GM21390 (cell line): Measurements from ENCODE around the gene SLC23A3.

ENCODE experiments used
- ATAC-seq: cut with Tn5 transposase; IDR thresholded peaks from one replicate; pipeline ENCODE4 v1.9.1; 2021; ENCODE audit not compliant: unreplicated experiment

The SLC23A3 gene

DNA sequence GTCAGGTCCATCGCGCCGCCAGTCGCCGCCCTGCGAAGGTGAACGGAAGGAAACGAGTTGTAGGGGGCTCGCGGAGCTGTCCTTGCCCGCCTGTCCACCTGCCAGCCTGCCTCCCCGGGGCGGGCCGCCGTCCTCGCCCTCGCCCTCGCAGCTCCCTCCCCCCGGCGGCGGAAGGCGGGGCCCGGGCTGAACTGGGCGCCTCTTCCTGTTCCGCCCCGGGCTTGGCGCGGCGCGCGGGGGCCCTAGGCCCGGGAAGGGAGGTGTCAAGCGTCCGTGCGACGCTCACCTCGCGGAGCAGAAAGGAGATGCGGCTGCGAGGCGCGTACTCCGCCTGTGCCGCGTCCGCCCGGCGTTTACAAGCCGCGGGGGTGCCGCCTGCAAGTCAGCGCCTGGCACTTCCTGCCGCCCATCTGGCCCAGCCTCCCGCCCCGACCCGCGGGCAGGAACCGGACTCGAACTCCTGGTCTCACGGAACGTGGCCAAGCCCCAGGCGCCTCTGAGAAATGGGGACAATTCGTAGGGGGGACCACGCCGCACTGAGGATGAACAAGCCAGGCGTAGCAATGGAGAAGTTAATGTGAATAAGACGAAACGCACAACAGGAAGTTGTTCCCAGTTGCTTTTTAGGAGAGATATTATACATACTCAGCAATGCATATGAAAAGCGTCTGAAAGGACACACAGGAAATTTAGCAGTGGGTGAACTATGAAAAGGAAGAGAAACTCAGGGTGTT is 7.2 kb upstream of the SLC23A3 start, which contains the start of gene CNPPD1:
TSS of gene CNPPD1 (minus strand) at position 108 of the 734 bp plus-strand sequence. CDS start at position 11, 97 bp downstream.
- peak; percentile 68 for ATAC-seq

DNA sequence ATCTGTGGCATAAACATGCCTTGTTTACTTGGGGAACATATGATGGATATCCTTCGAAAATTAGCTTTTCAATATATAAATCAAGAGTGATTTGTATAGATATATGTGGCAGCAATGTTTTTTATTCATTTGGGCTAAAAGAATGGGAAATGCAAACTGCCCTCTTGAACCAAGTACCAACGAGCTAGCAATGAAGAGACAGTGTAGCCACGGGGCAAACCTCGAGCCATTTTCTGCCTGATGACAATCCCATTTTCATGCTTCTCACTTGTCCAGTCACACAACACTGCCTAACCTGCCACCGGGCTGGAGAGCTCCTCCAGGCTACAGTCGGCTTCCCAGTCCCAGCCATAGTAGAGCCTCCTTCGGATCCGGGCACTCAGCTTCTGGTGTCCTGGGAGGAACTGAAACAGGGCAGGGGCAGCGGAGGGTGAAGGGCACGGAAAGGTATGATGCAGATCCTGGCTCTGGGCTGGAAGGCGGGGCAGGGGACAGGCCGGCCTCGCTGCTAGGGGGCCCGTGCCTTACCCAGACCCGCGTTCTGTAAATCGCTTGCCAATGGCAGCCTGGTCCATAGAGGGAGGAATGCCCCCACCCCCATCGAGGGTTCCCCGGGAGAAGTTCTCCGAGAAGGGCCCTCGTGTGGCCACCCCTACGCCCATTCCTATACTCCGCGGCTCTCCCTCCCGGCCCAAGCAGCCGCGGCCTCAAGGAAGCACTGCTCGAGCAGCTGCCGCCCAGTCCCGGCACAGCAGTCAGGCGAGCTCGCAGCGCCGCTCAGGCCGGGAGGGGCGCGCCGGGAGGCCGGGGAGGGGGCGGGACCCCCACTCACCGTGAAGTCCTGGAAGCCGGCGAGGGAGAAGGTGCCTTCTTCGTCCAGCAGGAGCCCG is 6.3 kb upstream of the SLC23A3 start:
- ATAC-seq: peak; percentile 32

- ATAC-seq: no peak
These were observed 5.7 kb upstream of the SLC23A3 start for GRCh38 chr2:219175486-219175885.

DNA sequence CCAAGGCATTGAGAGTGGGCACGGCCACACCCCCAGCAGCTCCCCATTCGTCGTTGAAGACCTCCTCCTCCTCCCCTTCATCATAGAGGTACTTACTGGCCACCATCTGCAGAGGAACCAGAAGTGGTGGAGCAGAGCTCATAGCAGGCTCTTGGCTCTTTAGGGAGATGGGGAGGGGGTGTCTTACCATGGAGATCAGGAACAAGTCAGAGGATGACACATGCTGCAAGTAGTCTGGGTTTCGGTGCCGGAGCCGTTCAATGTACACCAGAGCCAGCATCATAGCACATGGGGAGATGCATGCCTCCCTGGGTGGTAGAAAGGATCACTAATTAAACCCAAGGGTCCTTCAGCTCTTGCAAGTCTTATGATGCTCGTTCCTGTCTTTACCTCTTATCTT is 5.0 kb upstream of the SLC23A3 start:
- ATAC-seq: no peak

- no peak for ATAC-seq
These were observed 4.3 kb upstream of the SLC23A3 start for GRCh38 chr2:219174146-219174545.

DNA sequence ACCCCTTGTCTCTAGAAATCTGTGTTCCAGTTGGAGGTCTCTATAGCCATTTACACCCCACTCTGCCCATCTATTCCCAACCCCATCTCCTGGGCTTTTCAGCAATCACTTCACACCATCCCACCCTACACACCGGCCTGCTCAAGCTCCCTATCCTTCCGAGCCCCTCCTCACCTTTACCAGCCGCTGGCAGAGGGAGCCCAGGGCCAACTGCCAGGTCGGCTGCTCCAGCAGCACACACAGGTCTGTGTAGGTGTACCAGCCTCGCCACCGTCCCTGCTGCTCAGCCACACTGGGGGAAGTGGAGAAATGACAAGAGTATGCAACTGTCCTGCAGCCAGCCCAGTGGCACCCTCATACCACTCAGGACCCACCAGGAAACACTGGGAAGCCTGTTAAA is 3.3 kb upstream of the SLC23A3 start:
- ATAC-seq: no peak

DNA sequence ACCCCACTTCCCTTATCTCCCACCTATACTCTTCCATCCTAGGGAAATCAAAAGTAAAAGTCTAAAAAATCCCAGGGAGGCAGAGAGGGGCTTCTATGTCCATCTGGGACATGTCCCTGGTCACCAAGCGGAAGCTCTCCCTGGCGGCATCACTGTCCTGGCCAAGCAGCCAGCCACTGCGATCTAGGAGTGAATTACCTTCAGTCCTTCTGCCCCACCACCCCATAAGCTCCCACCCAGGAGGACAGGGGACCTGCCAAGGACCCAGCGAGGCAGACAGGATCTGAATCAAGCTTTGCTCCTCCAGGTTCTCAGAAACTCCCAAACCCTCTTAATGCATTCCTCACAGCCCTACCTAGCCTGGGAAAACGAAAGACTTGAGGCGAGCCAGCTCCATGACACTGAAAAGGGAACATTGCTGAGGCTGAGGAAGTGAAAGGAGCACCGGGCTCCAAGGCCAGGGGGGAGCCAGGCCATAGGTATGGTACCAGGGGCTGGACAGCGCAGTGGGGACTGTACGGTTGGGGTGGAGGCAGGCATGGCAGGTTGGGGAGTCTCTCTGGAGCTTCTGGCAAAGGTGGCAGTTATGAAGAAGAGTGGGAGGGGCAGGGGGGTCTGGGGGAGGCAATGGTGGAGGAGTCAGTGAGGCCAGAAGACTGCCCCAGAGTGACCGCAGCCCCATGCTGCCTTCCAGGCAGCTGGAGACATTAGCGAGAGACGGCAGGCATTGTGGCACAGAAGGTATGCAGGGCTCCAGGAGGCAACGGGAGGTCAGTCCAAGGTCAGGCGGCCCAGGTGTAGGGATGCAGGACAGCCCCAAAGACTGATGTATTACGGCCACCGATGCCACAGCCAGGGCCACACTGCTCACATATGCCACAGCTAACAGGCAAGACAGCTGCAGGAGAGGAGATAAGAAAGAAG is 2.7 kb upstream of the SLC23A3 start:
- no peak for ATAC-seq

- no peak for ATAC-seq
These were observed 1.4 kb upstream of the SLC23A3 start for GRCh38 chr2:219171231-219171651.

GRCh38 chr2:219168932-219169331 is 897 bp downstream of the SLC23A3 start:
- no peak for ATAC-seq

DNA sequence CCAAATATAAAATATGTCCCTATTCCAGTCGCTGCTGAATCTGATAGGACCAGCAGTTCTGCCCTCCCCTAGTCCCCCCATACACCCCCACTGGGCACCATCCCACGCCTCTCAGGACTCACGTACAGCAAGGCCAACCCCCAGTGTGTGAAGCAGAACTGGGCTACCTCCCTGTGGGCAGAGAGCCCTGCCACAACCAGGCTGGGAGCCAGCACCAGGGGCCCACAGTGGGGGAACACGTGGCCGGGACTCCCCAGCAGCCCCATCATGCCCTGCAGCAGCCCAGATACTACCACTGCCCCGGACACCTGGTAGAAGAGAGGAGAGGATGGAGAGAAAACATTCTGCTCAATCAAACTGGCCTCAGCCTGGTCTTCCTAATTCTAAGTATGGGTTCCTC is 1.3 kb downstream of the SLC23A3 start:
- ATAC-seq: no peak

DNA sequence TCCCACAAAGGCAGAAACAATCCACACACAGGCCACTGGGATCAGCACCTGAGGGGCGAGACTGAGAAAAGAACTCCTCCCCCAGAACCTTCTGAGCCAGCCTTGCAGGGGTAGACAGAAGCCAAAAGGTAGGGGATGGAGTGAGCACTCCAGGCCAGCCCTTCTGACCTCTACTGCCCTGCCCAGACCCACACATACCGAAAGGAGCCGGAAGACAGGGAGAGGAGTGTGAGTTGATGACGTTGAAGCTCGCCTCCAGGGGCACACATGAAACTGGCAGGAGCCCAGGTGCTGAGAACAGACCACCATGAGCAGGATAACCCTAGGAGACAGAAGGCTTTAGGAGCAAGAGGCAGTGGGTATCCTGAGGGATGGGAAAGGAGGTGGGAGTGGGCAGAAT is 1.8 kb downstream of the SLC23A3 start:
- no peak for ATAC-seq

DNA sequence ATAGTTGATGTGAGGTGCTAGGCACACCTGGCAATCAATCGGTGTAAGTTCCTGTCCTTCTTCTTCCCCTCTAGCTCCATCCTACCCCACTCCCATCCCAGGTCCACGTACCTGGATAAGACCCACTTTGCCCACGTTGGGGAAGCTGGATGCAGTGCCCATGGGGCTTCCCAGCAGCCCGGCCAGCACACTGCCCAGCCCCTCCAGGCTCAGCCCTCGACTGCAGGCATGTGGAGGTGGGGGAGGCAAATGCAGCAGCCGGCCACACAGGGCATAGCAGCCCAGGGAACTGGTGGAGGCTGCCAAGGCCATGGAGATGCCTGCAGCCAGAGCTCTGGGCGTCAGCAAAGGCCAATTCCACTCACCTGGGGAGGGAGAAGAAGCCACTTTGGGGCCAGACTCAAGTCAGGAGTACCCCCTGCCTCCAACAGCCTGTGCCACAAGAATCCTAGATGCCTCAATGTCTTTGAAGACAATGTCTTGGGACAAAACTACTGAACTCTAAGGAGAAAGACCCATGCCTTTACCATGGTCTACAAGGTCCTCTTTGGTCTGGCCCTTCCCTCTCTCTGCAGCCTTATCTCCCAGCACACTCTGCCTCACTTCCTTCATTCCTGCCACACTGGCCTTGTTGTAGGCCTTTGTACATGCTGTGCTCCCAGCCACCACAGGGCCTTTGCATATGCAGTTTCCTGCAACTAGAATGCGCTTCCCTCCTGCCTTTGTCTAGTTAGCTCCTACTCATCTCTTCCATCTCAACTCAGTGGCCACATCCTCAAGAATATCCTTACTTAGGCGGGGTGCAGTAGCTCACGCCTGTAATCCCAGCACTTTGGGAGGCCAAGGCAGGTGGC is 4.5 kb downstream of the SLC23A3 start:
- no peak for ATAC-seq

DNA sequence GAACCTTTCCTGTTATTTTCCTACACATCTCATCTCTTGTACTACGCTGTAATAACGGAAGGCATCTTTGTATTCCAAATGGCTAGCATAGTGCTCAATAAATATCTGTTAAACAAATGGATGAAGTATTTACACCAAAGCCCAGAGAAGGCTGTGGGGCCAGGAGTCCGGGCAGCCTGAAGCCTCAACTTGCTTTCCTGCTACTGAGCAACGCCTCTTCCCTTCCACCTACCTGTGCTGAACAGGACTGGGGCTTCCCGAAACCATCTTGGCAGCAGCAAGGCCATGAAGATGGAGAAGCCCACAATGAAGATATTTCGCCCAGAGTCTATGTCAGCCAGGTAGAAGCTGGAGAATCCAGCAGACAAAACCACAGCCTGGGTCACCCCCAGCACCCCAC is 6.7 kb downstream of the SLC23A3 start:
- ATAC-seq: no peak

- no peak for ATAC-seq
These were observed 8.7 kb downstream of the SLC23A3 start for GRCh38 chr2:219161097-219161496.

DNA sequence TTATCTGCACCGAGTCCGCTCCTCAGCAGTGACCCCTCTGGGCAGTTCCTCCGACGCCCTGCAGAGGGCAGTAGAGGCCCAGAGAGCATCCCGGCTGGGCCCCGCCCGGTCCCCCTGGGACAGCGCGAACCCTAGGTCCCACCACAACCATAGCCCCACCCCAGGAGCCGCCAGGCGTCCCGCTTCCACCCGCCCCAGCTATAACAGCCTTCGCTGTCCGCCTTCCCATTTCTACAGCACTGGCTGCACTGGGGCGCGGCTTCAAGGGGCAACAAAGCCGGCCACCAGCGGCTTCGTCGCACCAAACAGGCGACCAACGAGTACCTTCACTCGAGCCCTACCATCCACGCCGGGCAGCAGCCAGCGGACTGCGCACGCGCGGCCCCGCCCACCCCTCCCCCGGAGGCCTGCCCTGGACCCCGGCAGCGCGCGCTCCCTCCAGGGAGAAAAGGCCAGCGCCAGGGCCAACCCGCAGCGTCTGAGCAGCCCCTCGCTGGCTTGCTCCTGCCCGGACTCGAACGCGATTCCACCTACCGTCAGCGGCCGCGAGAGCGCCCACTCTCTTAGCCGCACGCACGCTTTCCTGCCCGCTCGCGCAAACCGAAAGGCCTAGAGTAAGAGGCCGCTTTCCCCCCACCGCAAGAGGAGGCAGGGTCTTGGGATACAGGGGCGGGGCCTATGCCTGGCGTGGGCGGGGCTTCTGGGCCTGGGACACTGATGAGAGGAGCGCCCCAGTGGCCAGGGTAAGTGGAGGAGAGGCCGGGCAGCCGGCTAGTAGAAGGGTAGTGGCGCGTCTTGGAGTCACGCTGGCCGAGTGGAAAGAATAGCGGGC is 9.4 kb downstream of the SLC23A3 start, which contains the start of gene NHEJ1:
TSS of gene NHEJ1 (minus strand) at position 630 of the 832 bp plus-strand sequence. CDS start 2,453 bp downstream, outside the sequence.
- peak; percentile 84 for ATAC-seq

- ATAC-seq: peak; percentile 1
These were observed 10.1 kb downstream of the SLC23A3 start for GRCh38 chr2:219159771-219160185.

GRCh38 chr2:219158586-219158985 is 11.2 kb downstream of the SLC23A3 start:
- no peak for ATAC-seq

DNA sequence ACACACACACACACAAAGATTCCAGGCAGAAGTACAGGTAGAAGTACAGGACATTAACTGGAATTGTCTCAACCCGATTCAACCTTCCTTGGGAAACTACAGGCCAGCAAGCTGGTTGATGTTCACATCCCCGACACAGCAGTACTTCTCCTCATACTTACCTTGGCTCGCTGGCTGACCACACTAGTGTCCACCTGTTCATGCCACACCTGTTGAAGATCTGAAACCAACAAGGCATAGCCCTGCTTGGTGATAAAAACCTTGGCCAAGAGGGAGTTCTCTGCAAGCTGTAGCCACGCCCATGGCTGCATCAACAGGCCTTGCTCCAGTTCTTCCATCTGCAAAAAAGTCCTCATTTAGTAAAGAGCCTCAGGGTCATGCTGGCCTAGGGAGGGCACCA is 11.8 kb downstream of the SLC23A3 start:
- ATAC-seq: no peak

DNA sequence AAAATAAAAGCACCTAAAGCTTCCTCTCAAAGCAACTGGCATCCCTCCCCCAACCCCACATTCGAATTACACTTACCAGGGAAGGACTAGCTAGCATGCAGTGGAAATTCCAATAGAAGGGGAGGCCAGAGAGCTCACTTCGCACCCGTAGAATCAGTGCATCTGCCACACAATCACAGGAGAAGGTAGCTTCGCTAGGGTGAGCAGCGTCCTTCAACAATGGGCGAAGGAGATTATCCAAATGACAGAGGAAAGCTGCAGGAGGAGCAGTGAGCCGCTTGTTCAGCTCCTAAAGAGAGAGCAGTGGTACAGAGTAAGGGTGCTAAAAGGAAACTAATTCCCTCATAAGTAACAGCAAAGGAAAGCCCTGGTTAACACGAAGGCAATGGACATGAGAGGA is 12.4 kb downstream of the SLC23A3 start:
- ATAC-seq: no peak
